Measurements from ENCODE around the gene IL11.

The IL11 gene

DNA sequence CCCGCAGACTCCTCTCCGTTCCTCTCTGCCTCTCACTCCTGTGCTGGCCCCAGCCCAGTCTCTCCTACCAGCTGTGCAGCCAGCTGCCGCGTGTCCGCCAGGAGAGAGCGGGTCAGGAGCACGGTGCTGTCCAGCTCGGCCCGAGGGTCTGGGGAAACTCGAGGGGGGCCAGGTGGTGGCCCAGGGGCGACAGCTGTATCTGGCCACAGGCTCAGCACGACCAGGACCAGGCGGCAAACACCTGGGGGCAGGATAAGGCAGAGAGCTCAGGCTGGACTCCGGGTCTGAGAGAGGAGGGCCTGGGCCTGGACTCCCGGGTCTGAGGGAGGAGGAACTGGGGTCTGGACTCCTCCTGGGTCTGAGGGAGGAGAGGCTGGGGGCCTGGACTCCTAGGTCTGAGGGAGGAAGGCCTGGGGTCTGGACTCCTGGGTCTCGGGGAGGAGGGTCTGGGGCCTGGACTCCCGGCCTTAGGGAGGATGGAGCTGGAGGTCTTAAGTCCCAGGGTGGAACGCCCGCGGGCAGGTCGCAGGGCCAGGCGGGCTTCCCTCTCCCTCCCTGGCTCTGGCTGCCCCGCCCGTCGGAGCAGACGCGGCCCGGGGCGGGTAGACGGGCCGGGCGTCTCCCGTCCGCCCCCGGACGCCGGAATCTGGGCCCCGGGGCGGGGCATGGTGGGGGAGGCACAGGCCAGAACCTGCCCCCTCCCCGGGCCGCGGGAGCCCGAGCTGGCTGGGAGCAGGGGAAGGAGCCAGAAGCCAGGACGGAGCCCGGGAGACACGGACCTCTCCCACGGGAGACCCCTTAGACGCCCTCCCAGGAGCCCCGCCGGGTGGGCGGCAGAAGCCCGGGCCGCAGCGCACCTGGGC is 1.3 kb downstream of the IL11 start:
- DNase-seq (ENCODE audit: low read depth) = peak; percentile 75
- peak overlapping the region; percentile 19 for H3K4me3 ChIP-seq (ENCODE audit: low read length)
- TF ChIP-seq, protein P1, sequence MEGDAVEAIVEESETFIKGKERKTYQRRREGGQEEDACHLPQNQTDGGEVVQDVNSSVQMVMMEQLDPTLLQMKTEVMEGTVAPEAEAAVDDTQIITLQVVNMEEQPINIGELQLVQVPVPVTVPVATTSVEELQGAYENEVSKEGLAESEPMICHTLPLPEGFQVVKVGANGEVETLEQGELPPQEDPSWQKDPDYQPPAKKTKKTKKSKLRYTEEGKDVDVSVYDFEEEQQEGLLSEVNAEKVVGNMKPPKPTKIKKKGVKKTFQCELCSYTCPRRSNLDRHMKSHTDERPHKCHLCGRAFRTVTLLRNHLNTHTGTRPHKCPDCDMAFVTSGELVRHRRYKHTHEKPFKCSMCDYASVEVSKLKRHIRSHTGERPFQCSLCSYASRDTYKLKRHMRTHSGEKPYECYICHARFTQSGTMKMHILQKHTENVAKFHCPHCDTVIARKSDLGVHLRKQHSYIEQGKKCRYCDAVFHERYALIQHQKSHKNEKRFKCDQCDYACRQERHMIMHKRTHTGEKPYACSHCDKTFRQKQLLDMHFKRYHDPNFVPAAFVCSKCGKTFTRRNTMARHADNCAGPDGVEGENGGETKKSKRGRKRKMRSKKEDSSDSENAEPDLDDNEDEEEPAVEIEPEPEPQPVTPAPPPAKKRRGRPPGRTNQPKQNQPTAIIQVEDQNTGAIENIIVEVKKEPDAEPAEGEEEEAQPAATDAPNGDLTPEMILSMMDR (IDR thresholded peaks at IDR 0.05; ENCODE audit: insufficient read depth, low read depth, low read length, missing control alignments) = no peak

DNA sequence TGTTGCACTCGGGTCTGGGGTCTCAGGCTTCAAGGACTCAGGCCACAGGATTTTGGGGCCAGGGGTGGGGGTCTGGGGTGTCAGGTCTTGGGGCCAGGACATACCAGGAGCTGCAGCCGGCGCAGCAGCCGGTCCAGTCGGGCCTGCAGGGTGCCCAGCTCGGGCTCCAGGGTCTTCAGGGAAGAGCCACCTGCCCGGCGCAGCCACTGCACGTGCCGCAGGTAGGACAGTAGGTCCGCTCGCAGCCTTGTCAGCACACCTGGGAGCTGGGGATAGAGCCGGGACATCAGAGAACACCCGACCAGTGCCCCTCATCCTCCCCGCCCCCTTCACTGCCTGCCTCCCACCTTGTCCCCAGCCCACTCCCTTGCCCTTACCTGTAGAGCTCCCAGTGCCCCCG is 2.2 kb downstream of the IL11 start:
- TF ChIP-seq, protein P1 (IDR thresholded peaks at IDR 0.05; ENCODE audit: insufficient read depth, low read depth, low read length, missing control alignments) = no peak
- DNase-seq (ENCODE audit: low read depth) = no peak
- no peak overlapping the region for H3K4me3 ChIP-seq (ENCODE audit: low read length)

DNA sequence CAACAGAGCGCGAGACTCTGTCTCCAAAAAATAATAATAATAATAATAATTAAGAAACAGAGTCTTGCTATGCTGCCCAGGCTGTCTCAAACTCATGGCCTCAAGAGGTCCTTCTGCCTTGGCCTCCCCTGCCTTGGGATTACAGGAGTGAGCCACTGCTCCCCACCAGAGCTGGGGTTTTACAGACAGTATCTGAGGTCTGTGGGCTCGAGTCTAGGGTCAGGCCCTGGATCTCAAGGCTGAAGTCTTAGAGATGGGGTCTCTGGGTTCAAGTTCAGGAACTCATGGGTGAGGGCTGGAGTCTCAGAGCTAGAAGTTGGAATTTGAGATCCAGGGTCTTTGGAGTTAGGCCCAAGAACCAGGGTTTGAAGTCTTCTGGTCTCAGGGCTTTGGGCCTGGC is 3.5 kb downstream of the IL11 start:
- H3K4me3 ChIP-seq (ENCODE audit: low read length) = no peak overlapping the region
- TF ChIP-seq, protein P1 (IDR thresholded peaks at IDR 0.05; ENCODE audit: insufficient read depth, low read depth, low read length, missing control alignments) = no peak
- DNase-seq (ENCODE audit: low read depth) = no peak

DNA sequence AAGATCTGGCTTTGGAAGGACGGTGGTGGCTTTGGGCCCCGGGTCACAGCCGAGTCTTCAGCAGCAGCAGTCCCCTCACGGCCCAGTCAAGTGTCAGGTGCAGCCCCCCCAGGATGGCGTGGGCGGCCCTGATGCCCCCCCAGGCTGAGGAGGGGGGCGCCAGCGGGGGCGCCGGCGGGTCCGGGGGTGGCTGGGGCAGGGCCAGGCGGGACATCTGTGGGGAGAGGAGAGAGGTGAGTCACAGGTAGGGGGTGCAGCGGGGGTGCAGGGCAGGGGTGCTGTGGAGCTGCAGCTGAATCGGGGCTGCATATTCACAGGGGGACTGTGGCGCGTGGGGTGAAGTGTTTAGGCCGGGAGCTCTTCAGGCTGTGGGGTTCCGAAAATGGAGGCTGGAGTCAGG is 4.3 kb downstream of the IL11 start:
- DNase-seq (ENCODE audit: low read depth) = no peak
- TF ChIP-seq, protein P1 (IDR thresholded peaks at IDR 0.05; ENCODE audit: insufficient read depth, low read depth, low read length, missing control alignments) = no peak
- no peak overlapping the region for H3K4me3 ChIP-seq (ENCODE audit: low read length)

DNA sequence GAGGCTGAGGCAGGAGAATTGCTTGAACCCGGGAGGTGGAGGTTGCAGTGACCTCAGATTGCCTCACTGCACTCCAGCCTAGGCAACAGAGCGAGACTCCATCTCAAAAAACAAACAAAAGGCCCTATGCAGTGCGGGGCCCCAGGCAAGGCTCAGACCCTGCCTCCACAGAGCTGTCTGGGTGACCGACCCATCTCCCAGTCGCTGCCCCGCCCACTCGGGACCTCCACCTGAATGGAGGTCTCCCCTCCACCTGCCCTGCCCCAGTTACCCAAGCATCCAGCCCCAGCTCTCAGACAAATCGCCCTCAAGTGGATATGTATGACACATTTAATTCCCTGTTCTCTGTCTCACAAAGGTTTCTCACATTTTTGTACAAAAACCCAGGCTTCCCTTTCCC is 5.0 kb downstream of the IL11 start:
- no peak for DNase-seq (ENCODE audit: low read depth)
- TF ChIP-seq, protein P1 (IDR thresholded peaks at IDR 0.05; ENCODE audit: insufficient read depth, low read depth, low read length, missing control alignments) = no peak
- no peak overlapping the region for H3K4me3 ChIP-seq (ENCODE audit: low read length)

DNA sequence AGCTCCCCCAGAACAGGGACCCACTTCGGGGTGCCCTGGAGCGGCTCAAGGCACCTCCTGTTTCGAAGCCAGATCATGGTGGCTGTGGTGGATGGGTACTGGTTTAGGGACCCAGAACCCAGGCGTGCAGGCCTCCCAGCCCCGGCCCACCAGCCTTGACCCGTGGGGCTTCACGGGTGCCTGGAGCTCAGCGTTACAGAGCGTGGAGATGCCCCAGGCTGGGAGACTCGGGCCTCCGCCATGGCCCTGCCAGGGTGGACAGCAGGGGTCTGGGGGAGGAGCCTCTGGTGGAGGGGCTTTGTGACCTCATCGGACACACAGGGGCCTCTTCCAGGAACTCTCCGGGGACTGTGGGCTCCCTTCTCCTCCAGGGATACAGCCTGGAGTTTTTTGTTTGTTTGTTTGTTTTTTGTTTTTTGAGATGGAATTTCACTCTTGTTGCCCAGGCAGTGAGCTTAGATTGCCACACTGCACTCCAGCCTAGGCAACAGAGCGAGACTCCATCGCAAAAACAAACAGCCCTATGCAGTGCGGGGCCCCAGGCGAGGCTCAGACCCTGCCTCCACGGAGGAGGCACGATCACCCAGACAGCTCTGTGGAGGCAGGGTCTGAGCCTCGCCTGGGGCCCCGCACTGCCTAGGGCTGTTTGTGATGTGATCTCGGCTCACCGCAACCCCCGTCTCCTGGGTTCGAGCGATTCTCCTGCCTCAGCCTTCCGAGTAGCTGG is 7.1 kb downstream of the IL11 start, which contains the start of gene GARIN5B:
Gene GARIN5B, minus strand, starts transcription at position 271 of the 727 bp plus-strand sequence. Its CDS starts 194 bp downstream, at position 77.
- no peak for DNase-seq (ENCODE audit: low read depth)
- TF ChIP-seq, protein P1 (IDR thresholded peaks at IDR 0.05; ENCODE audit: insufficient read depth, low read depth, low read length, missing control alignments) = no peak

More for the DNA sequence above, 7.1 kb downstream of the IL11 start, which contains the start of gene GARIN5B:
- no peak within 1 kb of the TSS for H3K4me3 ChIP-seq (ENCODE audit: low read length)

All from epithelial cell of esophagus (primary cell).